Measurements from ENCODE around the gene ATG4A.

DNA sequence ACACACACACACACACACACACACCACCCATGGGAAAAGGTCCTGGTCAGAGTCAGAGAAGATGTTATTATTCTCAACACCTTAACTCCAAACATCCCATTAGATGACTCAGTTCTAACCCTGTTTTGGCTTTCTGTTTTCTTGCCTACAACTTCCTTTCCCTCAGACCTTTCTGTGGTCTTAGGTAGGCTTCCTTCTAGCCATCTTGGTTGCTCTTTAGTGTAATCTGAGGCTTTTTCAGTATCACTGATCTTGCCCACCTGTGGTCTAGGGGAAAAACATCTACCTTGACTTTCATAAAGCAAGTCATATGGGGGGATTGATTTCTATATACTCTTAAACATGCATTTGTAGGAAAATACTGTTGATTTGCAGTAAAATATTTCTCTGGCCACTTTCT lies 56.9 kb downstream of the ATG4A start:
- TF ChIP-seq, protein P1, sequence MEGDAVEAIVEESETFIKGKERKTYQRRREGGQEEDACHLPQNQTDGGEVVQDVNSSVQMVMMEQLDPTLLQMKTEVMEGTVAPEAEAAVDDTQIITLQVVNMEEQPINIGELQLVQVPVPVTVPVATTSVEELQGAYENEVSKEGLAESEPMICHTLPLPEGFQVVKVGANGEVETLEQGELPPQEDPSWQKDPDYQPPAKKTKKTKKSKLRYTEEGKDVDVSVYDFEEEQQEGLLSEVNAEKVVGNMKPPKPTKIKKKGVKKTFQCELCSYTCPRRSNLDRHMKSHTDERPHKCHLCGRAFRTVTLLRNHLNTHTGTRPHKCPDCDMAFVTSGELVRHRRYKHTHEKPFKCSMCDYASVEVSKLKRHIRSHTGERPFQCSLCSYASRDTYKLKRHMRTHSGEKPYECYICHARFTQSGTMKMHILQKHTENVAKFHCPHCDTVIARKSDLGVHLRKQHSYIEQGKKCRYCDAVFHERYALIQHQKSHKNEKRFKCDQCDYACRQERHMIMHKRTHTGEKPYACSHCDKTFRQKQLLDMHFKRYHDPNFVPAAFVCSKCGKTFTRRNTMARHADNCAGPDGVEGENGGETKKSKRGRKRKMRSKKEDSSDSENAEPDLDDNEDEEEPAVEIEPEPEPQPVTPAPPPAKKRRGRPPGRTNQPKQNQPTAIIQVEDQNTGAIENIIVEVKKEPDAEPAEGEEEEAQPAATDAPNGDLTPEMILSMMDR (IDR thresholded peaks at IDR 0.05; ENCODE audit: low read depth, low read length), result no peak
- no peak for TF ChIP-seq MYC (IDR thresholded peaks at IDR 0.05; ENCODE audit: low read depth, low read length)

Measured in NB4 (cell line).